Breast epithelium (tissue), 3 donors: Measurements from ENCODE around the gene TMCC2.

Experiments used
- POLR2A ChIP-seq: fragments of 450-650 bp; IDR thresholded peaks from one replicate; pipeline ENCODE4 v1.6.1; 2016; ENCODE audit warnings: antibody characterized with exemption, mild to moderate bottlenecking, moderate library complexity
- POLR2AphosphoS5 ChIP-seq, 3 donors: sonication (generic); formaldehyde crosslinking; IDR thresholded peaks; one replicate each; pipeline ENCODE4 v1.6.1; 2017; ENCODE audit warnings: antibody characterized with exemption in 3 of 3
- TF ChIP-seq, protein P1 (sequence below), 3 donors: fragments of 450-650 bp; IDR thresholded peaks; one replicate each; pipeline ENCODE4 v1.5.1; 2016 to 2017; ENCODE audit warnings: antibody characterized with exemption in 3 of 3, mild to moderate bottlenecking in 3 of 3, moderate library complexity in 3 of 3

GRCh38 chr1:205271745-205272144 is 44.0 kb downstream of the TMCC2 start:
- TF ChIP-seq, protein P1, sequence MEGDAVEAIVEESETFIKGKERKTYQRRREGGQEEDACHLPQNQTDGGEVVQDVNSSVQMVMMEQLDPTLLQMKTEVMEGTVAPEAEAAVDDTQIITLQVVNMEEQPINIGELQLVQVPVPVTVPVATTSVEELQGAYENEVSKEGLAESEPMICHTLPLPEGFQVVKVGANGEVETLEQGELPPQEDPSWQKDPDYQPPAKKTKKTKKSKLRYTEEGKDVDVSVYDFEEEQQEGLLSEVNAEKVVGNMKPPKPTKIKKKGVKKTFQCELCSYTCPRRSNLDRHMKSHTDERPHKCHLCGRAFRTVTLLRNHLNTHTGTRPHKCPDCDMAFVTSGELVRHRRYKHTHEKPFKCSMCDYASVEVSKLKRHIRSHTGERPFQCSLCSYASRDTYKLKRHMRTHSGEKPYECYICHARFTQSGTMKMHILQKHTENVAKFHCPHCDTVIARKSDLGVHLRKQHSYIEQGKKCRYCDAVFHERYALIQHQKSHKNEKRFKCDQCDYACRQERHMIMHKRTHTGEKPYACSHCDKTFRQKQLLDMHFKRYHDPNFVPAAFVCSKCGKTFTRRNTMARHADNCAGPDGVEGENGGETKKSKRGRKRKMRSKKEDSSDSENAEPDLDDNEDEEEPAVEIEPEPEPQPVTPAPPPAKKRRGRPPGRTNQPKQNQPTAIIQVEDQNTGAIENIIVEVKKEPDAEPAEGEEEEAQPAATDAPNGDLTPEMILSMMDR (IDR thresholded peaks at IDR 0.05): no peak
- TF ChIP-seq POLR2AphosphoS5 (IDR thresholded peaks at IDR 0.05) (no peak), POLR2A (no peak)
